B cell (primary cell): ENCODE measurements around the gene RABGAP1L.

Experiments
- EZH2 ChIP-seq: IDR thresholded peaks from 2 replicates; pipeline ENCODE4 v1.6.1; 2012; ENCODE audit warnings: borderline replicate concordance, low read depth, mild to moderate bottlenecking, moderate library complexity, low read length; ENCODE audit not compliant: insufficient read depth, poor library complexity, severe bottlenecking
- TF ChIP-seq, protein P1 (sequence below): fragments of 200-600 bp; IDR thresholded peaks from one replicate; pipeline ENCODE4 v1.8.0; 2022; ENCODE audit warnings: antibody characterized with exemption, mild to moderate bottlenecking

DNA sequence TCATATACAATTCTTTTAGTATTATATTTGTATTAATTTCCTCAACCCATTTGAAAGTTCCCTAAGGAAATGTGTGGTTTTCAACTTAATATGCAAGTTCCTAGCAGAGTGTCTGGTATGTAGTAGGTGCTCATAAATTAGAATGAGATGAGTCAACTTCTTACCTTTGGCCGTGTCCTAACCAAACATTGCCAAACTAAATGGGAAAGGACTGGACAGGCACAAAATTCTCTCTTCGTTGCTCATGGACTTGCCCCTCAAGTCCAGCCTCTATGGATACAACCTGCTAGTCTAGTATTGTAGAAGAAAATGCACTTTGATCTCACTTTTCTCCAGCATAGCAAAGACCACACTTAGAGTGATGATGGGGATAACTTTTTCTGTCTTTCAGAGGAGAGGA, 875.5 kb downstream of the RABGAP1L start:
- TF ChIP-seq, protein P1, sequence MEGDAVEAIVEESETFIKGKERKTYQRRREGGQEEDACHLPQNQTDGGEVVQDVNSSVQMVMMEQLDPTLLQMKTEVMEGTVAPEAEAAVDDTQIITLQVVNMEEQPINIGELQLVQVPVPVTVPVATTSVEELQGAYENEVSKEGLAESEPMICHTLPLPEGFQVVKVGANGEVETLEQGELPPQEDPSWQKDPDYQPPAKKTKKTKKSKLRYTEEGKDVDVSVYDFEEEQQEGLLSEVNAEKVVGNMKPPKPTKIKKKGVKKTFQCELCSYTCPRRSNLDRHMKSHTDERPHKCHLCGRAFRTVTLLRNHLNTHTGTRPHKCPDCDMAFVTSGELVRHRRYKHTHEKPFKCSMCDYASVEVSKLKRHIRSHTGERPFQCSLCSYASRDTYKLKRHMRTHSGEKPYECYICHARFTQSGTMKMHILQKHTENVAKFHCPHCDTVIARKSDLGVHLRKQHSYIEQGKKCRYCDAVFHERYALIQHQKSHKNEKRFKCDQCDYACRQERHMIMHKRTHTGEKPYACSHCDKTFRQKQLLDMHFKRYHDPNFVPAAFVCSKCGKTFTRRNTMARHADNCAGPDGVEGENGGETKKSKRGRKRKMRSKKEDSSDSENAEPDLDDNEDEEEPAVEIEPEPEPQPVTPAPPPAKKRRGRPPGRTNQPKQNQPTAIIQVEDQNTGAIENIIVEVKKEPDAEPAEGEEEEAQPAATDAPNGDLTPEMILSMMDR, result no peak
- no peak for TF ChIP-seq EZH2
